ENCODE measurements around the gene HEMK1. TPM values are rescaled to one million over a fixed set of nuclear protein-coding genes. Genes with fewer than 3 reads are reported as not detected.

Gene HEMK1
- 2.4 and 8.7 TPM in 2 replicates for total RNA-seq

GRCh38 chr3:50568947-50569749, at the start of gene HEMK1:
Gene HEMK1, plus strand, starts transcription at chr3:50569522. Its CDS starts 1,583 bp downstream, at chr3:50571105.

GRCh38 chr3:50567386-50568167, 1.7 kb upstream of the HEMK1 start, which contains the start of gene C3orf18:
Gene C3orf18, minus strand, starts transcription at chr3:50567747. Its CDS starts 2,048 bp downstream, at chr3:50565699.

DNA sequence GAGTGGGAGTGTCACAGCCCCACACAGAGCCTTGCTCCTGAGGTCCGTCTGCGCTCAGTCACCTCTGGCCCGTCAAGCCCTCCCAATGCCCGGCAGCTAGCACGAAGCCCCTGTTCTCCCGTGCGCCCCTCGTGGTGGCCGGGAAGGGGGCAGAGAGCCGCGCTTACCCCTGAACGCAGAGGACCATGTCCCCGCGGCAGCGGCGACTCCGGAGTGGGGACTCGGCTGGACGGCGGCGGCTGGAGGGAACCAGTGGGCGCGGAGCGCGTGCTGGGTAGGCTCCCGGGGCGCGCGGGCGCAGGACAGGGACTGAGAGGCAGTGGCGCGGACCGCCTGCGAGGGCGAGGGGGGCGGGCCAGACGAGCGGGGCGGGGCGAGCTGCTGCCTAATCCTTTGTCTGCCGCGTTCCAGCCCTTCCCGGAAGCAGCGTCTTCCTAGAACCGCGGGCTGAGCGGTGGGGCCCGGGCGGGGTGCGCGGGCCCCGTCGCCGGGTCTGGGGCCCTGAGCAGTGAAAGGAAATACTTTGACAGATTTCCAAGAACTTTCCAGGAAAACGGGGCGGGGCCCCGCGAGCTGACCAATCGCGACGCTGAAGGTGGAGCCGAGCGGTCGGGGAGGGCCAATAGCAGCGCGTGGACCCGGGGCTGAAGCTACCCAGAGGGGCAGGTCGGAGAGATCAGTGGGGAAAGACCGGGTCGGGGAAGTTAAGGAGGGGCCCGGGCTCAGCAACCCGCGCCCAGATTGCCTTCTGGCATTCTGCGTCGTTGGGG, 42.3 kb downstream of the HEMK1 start, which contains the start of gene CISH:
Gene CISH (minus strand): TSS at position 311 of the 770 bp plus-strand sequence. CDS start 124 bp downstream, at position 187.

GRCh38 chr3:50617096-50617791, 47.9 kb downstream of the HEMK1 start, which contains the start of gene MAPKAPK3:
Gene MAPKAPK3, plus strand, starts transcription at chr3:50617151. Its CDS starts 415 bp downstream, at chr3:50617566.

Other genes with a start within 250 kb of the HEMK1 start
- 320 and 845 TPM in 2 replicates for gene HYAL2, start 246.8 kb upstream of the HEMK1 start, total RNA-seq
- 16.2 and 18.2 TPM in 2 replicates for gene TUSC2, start 241.3 kb upstream of the HEMK1 start, total RNA-seq
- gene RASSF1, start 228.7 kb upstream of the HEMK1 start, total RNA-seq: 17.0 and 29.3 TPM in 2 replicates
- 0.16 and 0.31 TPM in 2 replicates for gene ZMYND10, start 223.8 kb upstream of the HEMK1 start, total RNA-seq
- 14.2 and 16.8 TPM in 2 replicates for gene NPRL2, start 218.7 kb upstream of the HEMK1 start, total RNA-seq
- gene CYB561D2, start 218.7 kb upstream of the HEMK1 start, total RNA-seq: 18.6 and 22.6 TPM in 2 replicates
- gene TMEM115, start 210.0 kb upstream of the HEMK1 start, total RNA-seq: 28.7 and 34.6 TPM in 2 replicates
- under 0.01 and 0.06 TPM in 2 replicates for gene CACNA2D2, start 65.9 kb upstream of the HEMK1 start, total RNA-seq
- gene C3orf18, start 1.8 kb upstream of the HEMK1 start, total RNA-seq: 2.3 and 2.8 TPM in 2 replicates
- gene CISH, start 42.3 kb downstream of the HEMK1 start, total RNA-seq: 0.16 and 0.44 TPM in 2 replicates
- gene MAPKAPK3, start 47.6 kb downstream of the HEMK1 start, total RNA-seq: 8.0 and 9.7 TPM in 2 replicates
- gene DOCK3, start 105.4 kb downstream of the HEMK1 start, total RNA-seq: under 0.01 TPM in 2 replicates